Measurements from ENCODE around the gene ADAMTS5.

ADAMTS5 gene

DNA sequence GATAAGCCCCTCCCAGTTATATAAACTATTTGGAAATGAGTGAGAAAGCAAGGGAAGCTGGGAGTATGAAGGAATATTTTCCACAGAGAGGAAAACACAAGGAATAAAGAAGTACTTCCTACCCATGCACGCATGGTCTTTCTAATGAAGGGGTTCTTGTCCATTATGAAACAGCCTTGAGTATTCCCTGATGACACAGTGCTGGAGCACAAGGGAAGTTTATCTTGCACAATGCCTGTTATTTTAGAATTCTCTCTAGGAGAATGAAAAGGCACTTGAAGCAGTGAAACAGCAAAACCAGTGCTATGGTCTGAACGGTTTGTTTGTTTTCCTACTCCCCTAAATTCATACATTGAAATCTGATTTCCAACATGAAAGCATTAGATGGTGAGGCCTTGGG is 83.1 kb downstream of the ADAMTS5 start:
- DNase-seq, result no peak

DNA sequence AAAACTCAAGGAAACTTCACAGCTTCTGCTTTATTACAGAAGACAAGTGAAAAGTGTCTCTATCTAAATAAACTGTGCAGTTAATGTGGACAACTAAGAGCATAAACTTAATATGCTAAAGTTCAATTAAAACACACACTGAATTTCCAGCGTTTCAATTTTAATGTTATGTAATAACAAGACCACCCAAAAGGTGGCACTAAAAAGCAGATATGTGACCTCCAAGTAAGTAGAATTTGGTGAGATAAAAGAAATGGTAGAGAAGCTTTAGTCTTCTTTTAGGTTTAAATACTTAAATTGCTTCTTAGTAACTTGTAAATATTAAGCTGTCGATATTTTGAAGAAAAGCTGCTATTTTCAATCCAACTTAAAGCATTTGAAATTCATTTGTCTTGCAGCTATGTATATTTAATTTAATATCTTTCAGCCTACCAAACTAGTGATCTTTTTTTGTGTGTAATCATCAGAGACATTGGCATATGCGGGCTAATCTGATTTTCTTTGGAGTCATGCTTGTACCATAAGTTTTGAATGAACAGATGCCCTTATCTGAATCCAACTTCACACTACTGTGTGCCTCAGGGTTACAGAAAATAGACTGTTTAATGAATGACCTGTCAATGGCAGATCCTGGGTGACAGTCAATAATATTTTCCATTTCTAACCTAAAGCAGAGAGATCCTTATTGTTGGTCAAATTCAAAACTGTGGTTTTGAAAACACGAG is 85.2 kb downstream of the ADAMTS5 start:
- DNase-seq, result peak; percentile 38

DNA sequence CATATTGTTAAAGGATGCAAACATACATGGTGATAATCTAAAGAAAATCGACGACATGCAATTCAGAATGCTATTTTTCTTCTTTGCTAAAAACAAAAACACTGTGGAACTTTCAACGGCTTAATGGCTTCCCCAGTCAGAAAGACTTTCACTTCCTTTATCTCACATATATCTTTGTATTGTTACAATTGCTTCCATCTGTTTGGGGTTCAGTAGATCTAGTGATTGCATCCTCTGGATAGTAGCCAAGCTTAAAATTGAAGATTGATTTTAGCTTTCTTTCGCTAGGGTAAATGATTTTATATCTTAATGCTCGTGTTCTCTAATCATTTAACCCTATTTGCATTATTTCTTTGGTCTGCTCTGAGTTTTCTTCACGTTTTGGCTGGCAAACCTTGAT is 89.9 kb downstream of the ADAMTS5 start:
- peak; percentile 19 for DNase-seq

DNA sequence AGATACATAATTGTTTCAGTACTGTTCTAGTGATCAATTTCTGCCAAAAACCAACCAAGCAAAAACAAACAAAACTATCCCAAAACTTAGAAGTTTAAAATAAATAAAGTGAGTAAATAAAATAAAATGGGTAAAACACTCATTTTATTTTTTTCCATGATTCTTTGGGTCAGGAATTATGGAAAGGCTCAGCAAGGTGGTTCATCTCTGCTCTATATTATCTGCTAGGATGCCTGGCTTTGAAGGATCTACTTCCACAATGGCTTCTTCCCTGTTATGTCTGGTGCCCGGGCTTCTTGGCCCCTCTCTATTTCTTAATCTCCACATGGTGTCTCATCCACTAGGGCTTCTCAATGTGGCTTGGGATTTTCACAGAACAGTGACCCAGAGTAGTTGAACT is 92.5 kb downstream of the ADAMTS5 start:
- DNase-seq, result no peak
